GM20000 (cell line): ENCODE measurements around the gene TEAD1.

Source experiments
- DNase-seq: peaks from one replicate; pipeline ENCODE4 v3.0.0; 2012; ENCODE audit warnings: low spot score
- CTCF ChIP-seq: IDR thresholded peaks from 2 replicates; pipeline ENCODE4 v1.5.1; 2012; ENCODE audit warnings: mild to moderate bottlenecking, control low read depth; ENCODE audit errors: extremely low read depth, missing control alignments

TEAD1 gene

DNA sequence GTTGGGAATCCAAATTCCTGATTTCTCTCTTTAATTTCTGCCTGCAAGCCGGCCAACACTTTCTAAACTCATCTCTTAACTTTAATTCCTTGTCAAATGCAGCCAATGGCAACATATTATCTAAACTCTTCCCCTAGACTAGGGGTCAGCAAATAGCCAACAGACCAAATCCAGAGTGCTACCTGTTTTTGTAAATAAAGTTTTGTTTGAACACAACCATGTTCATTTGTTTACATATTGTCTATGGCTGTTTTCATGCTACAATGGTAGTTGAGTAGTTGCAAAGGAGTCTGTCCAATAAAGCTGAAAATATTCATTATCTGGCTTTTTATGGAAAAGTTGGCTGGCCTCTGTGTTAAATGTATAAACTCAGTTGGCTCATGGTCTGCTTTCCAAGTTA, 297.7 kb downstream of the TEAD1 start:
- no peak for DNase-seq
- no peak for TF ChIP-seq CTCF

GRCh38 chr11:12973528-12974181, 299.4 kb downstream of the TEAD1 start:
- no peak for DNase-seq
- TF ChIP-seq CTCF: no peak

DNA sequence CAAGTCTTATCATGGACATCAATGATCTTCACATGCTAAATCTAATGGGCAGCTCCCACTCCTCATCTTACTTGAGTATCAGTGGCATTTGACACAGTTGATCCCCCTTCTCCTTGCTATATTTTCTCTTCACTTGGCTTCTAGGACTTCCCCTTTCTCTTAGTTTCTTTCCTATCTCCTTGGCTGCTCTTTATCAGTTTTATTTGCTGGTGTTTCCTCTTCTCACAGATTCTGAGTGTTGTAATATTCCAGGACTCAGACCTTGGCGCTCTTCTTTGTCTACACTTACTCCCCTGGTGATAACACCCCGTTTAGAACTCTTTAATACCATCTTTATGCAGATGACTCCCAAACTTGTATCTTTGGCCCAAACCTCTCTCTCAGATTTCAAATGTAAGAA, 301.0 kb downstream of the TEAD1 start:
- no peak for TF ChIP-seq CTCF
- DNase-seq: no peak

- TF ChIP-seq CTCF: no peak
- DNase-seq: no peak
Observed at GRCh38 chr11:12979928-12980689, 305.9 kb downstream of the TEAD1 start.

DNA sequence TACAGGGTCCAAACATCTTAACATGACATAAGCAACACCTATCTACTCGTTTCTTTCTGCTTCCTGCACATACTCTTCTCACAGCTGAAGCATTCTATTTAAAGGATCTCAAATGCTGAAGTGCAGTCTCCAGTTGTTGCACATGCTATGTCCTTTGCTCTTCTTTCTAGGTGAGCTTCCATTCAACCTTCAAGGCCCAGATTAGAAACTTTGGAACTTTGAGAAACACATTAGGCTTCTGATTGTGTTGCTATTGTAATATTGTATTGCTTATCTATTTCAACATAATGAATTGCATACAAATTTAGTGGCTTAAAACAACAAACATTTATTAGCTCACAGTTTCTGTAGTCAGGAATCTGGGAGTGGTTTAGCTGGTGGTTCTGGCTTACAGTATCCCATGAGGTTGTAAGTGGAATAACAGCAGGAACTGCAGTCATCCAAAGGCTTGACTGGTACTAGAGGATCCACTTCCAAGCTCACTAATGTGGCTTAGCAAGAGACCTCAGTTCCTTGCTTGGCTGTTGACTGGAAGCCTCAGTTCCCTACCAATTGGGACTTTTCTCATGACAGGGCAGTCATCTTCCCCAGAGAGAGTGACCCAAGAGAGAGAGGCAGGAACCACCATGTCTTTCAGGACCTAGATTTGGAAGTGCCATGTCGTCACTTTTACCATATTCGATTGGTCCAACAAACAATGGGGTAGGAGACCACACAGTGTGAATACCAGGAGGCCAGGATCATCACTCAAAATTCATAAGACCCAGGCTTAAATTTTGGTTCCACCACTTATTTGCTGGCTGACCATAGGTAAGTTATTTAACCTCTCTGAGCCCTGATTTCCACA, 307.7 kb downstream of the TEAD1 start:
- no peak for DNase-seq
- no peak for TF ChIP-seq CTCF

DNA sequence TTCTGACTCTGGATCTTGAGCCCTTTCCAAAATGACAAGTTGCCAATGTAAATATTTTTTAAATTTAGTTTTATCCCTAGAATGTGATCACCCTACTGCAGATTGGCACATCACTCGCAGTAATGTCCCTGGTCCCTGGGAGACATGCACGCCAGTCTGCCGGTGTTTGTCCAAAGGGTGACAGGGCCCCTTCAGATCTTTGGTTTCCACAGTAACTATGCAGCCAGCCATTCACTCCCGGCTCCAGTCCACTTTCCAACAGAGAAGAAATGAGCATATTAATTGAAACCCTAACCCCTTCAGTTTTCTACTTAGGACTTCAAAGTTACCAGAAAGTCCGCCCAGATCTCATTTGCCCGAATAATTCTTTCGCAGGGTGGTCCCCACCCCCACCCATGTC, 309.1 kb downstream of the TEAD1 start:
- no peak for TF ChIP-seq CTCF
- no peak for DNase-seq
